GM23248 (cell line): ENCODE data around the gene PDE6B.

Source experiments
- EZH2 ChIP-seq: fragments of 200-600 bp; sonication (generic); IDR thresholded peaks from 2 replicates; pipeline ENCODE4 v1.6.1; 2018; ENCODE audit warnings: antibody characterized with exemption, mild to moderate bottlenecking; ENCODE audit not compliant: insufficient read depth, poor library complexity, severe bottlenecking
- EZH2phosphoT487 ChIP-seq: fragments of 200-600 bp; sonication (generic); IDR thresholded peaks from 2 replicates; pipeline ENCODE4 v1.6.1; 2018; ENCODE audit warnings: antibody characterized with exemption, moderate library complexity, mild to moderate bottlenecking, low read depth; ENCODE audit not compliant: insufficient read depth

- TF ChIP-seq EZH2 = no peak
- no peak for TF ChIP-seq EZH2phosphoT487
Observed at GRCh38 chr4:702618-703048, 77.3 kb downstream of the PDE6B start.
